Kidney epithelial cell (primary cell): ENCODE data around the gene SPTBN1. TPM values are rescaled to one million over a fixed set of nuclear protein-coding genes. Genes with fewer than 3 reads are reported as not detected.

ENCODE experiments used
- DNase-seq: peaks from one replicate; pipeline ENCODE4 v3.0.0-alpha.2; 2010; ENCODE audit warnings: low read depth
- H3K27me3 ChIP-seq: 2 replicates; pipeline ENCODE4 v1.6.0; 2011; ENCODE audit warnings: low read length; ENCODE audit not compliant: control insufficient read depth, insufficient read depth
- H3K36me3 ChIP-seq: 2 replicates; pipeline ENCODE4 v1.5.1; 2011; ENCODE audit warnings: low read length; ENCODE audit not compliant: control insufficient read depth, insufficient read depth
- H3K4me3 ChIP-seq: 2 replicates; pipeline ENCODE4 v1.5.1; 2011; ENCODE audit warnings: low read depth, mild to moderate bottlenecking, control low read depth, low read length
- CTCF ChIP-seq: IDR thresholded peaks from 2 replicates; pipeline ENCODE4 v1.5.1; 2011; ENCODE audit warnings: mild to moderate bottlenecking, moderate library complexity, low read length, control low read depth, inconsistent platforms; ENCODE audit not compliant: insufficient read depth, poor library complexity, severe bottlenecking
- total RNA-seq: library from RNA; depleted of rRNA; stranded (reverse); fragments of >200 nt; gene quantifications from 2 replicates; pipeline ENCODE4 v1.2.3, GENCODE V29; 2015

SPTBN1 gene
- total RNA-seq, 1 donor from 2014 or later, result 492 TPM

- H3K4me3 ChIP-seq, result peak overlapping the region; percentile 81
- TF ChIP-seq CTCF, result no peak
- no peaks in the 10 kb centered on the region for H3K27me3 ChIP-seq
- DNase-seq, result no peak
- no peaks in the 10 kb centered on the region for H3K36me3 ChIP-seq
Observed at GRCh38 chr2:54456612-54457322, 640 bp downstream of the SPTBN1 start.

GRCh38 chr2:54457323-54458023 lies 1.3 kb downstream of the SPTBN1 start:
- TF ChIP-seq CTCF, result no peak
- Histone ChIP-seq H3K36me3 (no peaks in the 10 kb centered on the region), H3K27me3 (no peaks in the 10 kb centered on the region), H3K4me3 (peak overlapping the region; percentile 81)
- no peak for DNase-seq

- no peak for TF ChIP-seq CTCF
- Histone ChIP-seq H3K4me3 (no peak overlapping the region), H3K27me3 (no peaks in the 10 kb centered on the region), H3K36me3 (no peaks in the 10 kb centered on the region)
- no peak for DNase-seq
Observed at GRCh38 chr2:54459037-54459441, 2.9 kb downstream of the SPTBN1 start.

GRCh38 chr2:54461261-54461660 lies 5.1 kb downstream of the SPTBN1 start:
- Histone ChIP-seq H3K4me3 (no peak overlapping the region), H3K36me3 (no peaks in the 10 kb centered on the region), H3K27me3 (no peaks in the 10 kb centered on the region)
- no peak for TF ChIP-seq CTCF
- DNase-seq, result no peak

- H3K36me3 ChIP-seq, result no peaks in the 10 kb centered on the region
- no peak overlapping the region for H3K4me3 ChIP-seq
- no peak for DNase-seq
- H3K27me3 ChIP-seq, result no peaks in the 10 kb centered on the region
- TF ChIP-seq CTCF, result no peak
Observed at GRCh38 chr2:54464341-54464740, 8.2 kb downstream of the SPTBN1 start.

- no peak for TF ChIP-seq CTCF
- Histone ChIP-seq H3K36me3 (no peaks in the 10 kb centered on the region), H3K4me3 (no peak overlapping the region), H3K27me3 (no peaks in the 10 kb centered on the region)
- no peak for DNase-seq
Observed at GRCh38 chr2:54465143-54465542, 9.0 kb downstream of the SPTBN1 start.
